Mucosa of rectum (tissue), 2 donors: ENCODE data around the gene BORCS6.

Experiments
- H3K27ac ChIP-seq, 2 donors: one replicate each; pipeline ENCODE4 v1.7.0; 2013; ENCODE audit warnings: inconsistent platforms in 2 of 2, low read depth in 2 of 2, low read length in 2 of 2
- H3K27me3 ChIP-seq, 2 donors: one replicate each; pipeline ENCODE4 v1.7.0; 2013; ENCODE audit warnings: low read length in 2 of 2; ENCODE audit not compliant: control insufficient read depth in 2 of 2, insufficient read depth in 2 of 2
- H3K36me3 ChIP-seq, 2 donors: one replicate each; pipeline ENCODE4 v1.7.0; 2013; ENCODE audit warnings: low read length in 2 of 2; ENCODE audit not compliant: control insufficient read depth in 2 of 2, insufficient read depth in 2 of 2
- H3K4me1 ChIP-seq, 2 donors: one replicate each; pipeline ENCODE4 v1.7.0; 2013; ENCODE audit warnings: low read length in 2 of 2, mild to moderate bottlenecking in 1 of 2; ENCODE audit not compliant: control insufficient read depth in 2 of 2, insufficient read depth in 2 of 2
- H3K4me3 ChIP-seq, 2 donors: one replicate each; pipeline ENCODE4 v1.7.0; 2013; ENCODE audit warnings: low read length in 2 of 2
- H3K9ac ChIP-seq, 2 donors: one replicate each; pipeline ENCODE4 v1.7.0; 2013; ENCODE audit warnings: low read length in 2 of 2, low read depth in 1 of 2, mild to moderate bottlenecking in 1 of 2
- H3K9me3 ChIP-seq, 2 donors: one replicate each; pipeline ENCODE4 v1.7.0; 2013; ENCODE audit warnings: low read length in 2 of 2; ENCODE audit not compliant: control insufficient read depth in 2 of 2
- donor health status: healthy.
- donor health status: Normal muscosa, but diverticular disease.

BORCS6 gene

DNA sequence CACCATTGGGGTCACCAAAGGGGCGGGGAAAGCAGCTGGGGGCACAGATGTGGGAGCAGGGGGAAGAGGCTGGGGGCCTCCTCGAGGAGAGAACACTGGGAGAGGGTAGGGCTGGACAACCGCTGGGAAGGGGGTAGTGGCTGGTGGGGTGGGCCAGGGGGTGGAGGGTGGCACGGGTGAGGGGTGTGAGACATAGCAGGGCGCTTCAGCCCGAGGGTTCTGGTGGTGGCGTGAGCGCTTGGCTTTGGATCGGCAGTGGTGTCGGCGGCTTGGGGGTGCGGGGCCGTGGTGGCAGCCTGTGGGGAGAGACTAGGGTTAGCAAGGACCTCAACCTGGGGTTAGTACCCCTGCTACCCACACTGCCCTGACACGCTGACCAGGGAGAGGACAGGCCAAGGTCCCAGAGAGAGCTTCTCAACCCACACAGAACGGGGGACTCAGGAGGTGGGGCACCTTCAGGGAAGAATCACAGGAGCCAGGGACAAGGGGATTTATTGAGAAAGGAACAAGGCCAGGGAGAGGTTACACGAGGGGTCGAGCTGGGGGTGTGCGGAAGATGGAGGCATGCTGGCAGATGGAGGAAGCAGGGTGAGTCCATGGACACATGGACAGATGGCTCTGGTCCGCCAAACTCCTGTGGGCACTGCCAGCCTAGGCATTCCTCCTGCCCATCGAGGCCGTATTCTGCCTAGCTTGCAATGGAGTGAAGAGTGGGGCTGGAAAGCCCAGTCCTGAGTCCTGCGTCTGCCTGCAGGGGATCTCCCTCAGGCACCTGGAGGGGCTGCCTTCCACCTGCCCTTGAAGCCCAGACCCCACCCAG, 46.2 kb downstream of the BORCS6 start:
- peaks cover 2 to 5% of the 10 kb centered on the region in 2 donors for H3K4me1 ChIP-seq
- H3K4me3 ChIP-seq: no peak overlapping the region
- H3K9ac ChIP-seq: no peak overlapping the region
- peaks cover 74 to 81% of the 10 kb centered on the region in 2 donors for H3K36me3 ChIP-seq
- H3K9me3 ChIP-seq: no peaks in the 10 kb centered on the region
- no peaks in the 10 kb centered on the region for H3K27me3 ChIP-seq
- no peak overlapping the region for H3K27ac ChIP-seq

DNA sequence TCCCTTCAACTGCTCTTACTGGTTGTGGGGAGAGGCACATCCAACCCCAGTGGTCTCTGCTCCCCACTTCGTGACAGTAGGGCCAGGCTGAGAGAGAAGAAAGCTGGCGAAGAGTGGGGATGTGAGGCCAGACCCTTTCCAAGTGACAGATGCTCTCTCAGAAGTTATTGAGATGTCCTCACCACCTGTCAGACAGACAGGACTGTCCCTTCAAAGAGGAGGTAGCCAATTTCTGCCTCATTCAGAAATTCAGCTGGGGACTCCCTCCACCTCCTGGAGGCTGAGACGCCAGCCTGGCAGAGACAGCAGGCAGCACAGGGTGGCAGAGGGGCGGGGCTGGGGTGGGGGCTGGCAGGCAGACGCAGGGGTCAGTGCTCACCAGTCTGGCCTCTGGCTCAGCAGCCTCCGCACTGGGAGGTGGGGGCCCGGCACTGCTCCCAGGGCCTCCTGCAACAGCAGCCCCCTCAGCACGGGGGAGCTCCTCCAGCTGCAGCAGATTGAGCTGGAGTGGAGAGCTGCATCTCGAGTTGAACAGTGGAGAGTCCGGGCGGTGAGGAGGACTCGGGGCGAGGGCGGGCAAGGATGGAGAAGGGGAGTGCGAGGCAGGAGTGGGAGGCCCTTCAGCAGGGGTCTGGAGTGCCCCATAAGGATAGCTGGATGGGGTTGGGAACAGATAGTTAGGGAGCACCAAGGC, 46.9 kb downstream of the BORCS6 start:
- Histone ChIP-seq H3K9me3 (no peaks in the 10 kb centered on the region), H3K27ac (no peak overlapping the region), H3K4me1 (peaks cover 6 to 10% of the 10 kb centered on the region in 2 donors), H3K27me3 (no peaks in the 10 kb centered on the region), H3K36me3 (peaks cover 67 to 74% of the 10 kb centered on the region in 2 donors), H3K4me3 (no peak overlapping the region), H3K9ac (no peak overlapping the region)

DNA sequence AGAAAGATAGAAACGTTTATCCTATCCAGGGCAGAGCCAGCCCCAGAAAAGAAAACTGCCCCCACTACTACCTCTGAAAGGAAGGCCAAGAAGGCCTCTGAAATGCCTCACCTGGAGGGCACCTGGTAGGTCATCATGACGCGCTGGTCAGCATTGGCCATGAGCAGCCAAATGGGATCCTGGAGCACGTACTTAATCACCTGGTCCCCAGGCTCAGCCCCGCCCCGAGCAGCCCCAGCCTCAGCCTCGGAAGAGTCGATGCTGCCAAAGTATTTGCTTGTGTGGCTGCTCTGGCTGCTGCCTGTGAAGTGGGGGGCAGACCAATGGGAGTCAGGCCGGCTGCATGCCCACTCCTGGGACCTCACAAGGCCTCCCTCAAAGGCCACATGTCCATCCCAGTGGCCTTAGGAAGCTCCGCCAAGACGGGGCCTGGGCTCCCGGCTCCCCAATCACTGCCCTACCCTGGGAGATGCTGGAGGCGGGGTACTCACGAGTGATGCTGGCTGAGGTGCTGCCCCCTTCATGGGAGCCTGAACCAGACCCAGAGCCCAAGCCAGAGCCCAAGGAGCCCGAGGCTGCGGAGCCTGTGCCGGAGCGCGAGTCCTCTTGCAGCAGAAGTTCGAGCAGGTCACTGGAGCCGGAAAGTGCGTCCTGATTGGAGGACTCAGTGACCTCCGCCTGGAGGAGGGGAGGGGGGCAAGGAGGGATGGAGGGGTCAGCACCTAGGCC, 47.7 kb downstream of the BORCS6 start:
- Histone ChIP-seq H3K9me3 (no peaks in the 10 kb centered on the region), H3K27me3 (no peaks in the 10 kb centered on the region), H3K27ac (no peak overlapping the region), H3K4me3 (no peak overlapping the region), H3K4me1 (peaks cover 9 to 17% of the 10 kb centered on the region in 2 donors), H3K9ac (no peak overlapping the region), H3K36me3 (peaks cover 60 to 67% of the 10 kb centered on the region in 2 donors)

DNA sequence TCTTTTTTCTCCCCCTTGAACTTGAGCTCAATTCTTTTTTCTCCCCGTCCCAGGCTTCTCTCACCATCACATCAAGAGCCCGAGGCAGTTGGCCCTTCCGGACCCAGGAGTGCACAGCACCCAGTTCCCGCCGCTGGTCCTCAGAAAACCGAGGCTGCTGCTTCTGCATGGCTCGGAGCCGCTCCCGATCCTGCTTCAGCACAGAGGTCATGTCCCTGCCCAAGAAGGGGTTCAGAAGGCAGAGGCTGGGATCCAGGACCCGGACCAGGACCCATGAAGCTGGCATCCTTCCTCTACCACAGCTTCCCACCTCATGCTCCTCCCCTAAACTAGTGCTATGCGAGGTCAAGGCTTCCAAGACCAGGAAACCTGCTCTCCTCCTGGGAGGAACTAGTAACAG, 48.2 kb downstream of the BORCS6 start:
- peaks cover 9 to 17% of the 10 kb centered on the region in 2 donors for H3K4me1 ChIP-seq
- peaks cover 54 to 61% of the 10 kb centered on the region in 2 donors for H3K36me3 ChIP-seq
- H3K27ac ChIP-seq: no peak overlapping the region
- H3K9me3 ChIP-seq: no peaks in the 10 kb centered on the region
- H3K27me3 ChIP-seq: no peaks in the 10 kb centered on the region
- no peak overlapping the region for H3K4me3 ChIP-seq
- no peak overlapping the region for H3K9ac ChIP-seq

DNA sequence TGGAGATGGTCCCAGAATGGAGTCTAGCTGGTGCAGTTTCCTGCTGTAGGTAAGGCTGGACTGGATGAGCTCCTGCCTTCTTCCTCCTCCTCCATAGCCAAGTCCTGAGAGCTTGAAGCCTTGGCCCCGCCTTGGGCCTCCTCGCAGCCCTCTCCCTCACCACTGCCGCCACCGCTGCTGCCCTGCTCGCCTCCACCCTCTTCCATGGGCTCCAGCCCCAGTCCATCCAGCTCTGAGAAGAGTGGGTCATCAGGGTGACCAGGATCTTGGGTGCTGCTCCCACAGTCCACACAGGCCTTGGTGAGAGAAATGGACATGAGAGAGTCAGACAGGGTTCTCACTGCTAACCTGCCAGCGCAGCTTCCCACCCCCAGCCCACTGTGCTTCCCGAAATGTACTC, 48.9 kb downstream of the BORCS6 start:
- Histone ChIP-seq H3K9me3 (no peaks in the 10 kb centered on the region), H3K27ac (no peak overlapping the region), H3K36me3 (peaks cover 47 to 54% of the 10 kb centered on the region in 2 donors), H3K9ac (no peak overlapping the region), H3K27me3 (no peaks in the 10 kb centered on the region), H3K4me3 (no peak overlapping the region), H3K4me1 (peaks cover 9 to 17% of the 10 kb centered on the region in 2 donors)

DNA sequence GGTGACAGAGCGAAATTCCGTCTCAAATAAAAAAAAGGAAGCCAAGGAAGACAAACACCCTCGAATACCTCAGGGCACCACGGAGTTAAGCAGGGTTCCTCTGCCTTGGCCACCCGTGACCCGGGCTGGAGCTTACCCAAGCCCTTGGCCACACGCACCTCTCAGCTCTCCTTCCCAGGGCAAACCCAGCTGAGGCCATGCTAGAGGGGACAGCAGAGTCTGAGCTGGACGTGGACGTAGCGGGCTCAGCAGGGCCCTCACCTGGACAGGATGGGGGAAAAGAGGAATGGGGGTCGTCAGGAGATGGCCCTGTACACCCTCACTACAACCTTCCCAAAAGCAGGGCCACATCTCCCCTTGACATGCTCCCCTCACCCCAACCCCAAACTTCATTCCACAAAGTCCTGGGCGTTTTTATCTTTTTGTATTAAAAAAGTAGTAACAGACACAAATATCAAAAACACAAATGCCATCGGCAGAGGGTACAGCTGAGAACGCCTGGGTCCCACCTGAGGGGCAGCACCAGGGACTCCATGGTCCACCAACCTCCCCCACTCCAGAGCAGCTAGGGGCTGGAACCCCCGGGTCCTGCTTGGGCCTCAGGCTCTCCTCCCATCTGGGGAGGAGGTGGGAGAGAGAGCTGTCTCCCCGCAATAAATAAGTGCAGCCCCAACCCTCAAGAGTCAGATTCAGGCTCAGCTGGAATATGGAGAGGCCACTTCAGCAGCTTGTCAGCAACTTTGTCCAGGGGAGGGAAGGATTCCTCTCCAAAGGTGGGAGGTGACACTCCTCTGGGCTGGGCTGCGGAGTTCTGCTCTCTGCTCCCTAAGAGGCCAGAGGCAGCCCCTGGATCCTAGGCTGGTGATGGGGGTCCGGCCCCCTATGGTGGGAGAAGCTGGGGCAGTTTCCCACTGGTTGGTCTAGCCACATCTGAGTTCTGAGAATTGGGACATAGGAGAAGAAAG, 49.6 kb downstream of the BORCS6 start:
- no peaks in the 10 kb centered on the region for H3K9me3 ChIP-seq
- peaks cover 43 to 47% of the 10 kb centered on the region in 2 donors for H3K36me3 ChIP-seq
- H3K27ac ChIP-seq: no peak overlapping the region
- H3K4me3 ChIP-seq: no peak overlapping the region
- H3K4me1 ChIP-seq: peaks cover 9 to 17% of the 10 kb centered on the region in 2 donors
- no peak overlapping the region for H3K9ac ChIP-seq
- H3K27me3 ChIP-seq: no peaks in the 10 kb centered on the region

DNA sequence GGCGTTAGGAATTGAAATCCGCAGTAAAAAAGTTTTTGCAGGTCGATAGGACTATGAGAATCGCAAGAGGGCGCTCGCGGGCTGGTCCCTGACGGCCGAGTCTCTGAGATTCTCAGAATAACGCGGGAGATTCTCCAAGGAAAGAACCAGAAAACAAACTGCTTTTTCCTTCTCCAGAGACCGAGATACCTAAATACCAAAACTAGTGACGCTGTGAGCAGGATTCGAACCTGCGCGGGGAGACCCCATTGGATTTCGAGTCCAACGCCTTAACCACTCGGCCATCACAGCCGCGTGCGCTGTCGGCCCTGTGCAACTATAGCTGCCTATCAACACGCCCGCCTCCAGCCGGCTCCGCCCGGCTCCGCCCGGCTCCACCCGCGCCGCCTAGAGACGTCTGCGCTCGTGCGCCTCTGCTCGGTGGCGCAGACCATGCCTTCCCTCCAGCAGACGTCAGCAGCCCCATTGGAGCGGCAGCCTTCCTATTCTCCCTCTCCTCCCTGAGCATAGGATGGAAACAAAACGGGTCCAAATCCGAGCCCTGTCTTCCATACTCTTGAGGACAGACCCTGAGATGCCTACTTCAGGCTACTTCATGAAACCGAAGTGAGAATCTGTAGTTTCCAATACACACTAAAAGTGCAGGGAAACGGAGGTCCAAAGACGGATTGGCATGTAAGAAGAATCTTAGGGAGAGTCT, 51.2 kb downstream of the BORCS6 start:
- Histone ChIP-seq H3K4me1 (peaks cover 9 to 17% of the 10 kb centered on the region in 2 donors), H3K4me3 (peak overlapping the region; percentile 56 to 81), H3K9me3 (no peaks in the 10 kb centered on the region), H3K9ac (peak overlapping the region; percentile 72 to 85), H3K27ac (peak overlapping the region; percentile 93 to 96), H3K27me3 (no peaks in the 10 kb centered on the region), H3K36me3 (peaks cover 34 to 37% of the 10 kb centered on the region in 2 donors)

DNA sequence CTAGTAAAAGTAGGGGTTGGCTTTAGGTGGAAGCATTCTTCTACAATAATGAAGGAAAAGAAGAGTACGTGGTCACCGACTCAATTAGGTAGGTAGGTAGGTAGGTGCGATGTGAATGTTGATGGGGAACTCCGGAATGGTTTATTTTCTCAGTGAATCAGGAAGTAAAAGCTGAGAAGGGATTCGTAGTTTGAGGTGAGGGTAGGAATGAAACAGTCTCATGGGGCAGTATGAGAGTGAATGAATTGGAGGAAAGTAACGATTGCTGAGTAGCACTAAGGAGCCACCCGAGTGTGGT, 51.7 kb downstream of the BORCS6 start:
- Histone ChIP-seq H3K36me3 (peaks cover 29 to 32% of the 10 kb centered on the region in 2 donors), H3K27me3 (no peaks in the 10 kb centered on the region), H3K9me3 (no peaks in the 10 kb centered on the region), H3K4me3 (peak overlapping the region; percentile 56 to 81), H3K27ac (peak overlapping the region; percentile 93 to 96), H3K4me1 (peaks cover 9 to 17% of the 10 kb centered on the region in 2 donors), H3K9ac (peak overlapping the region; percentile 32 to 72)
